ENCODE data around the gene DPCD. TPM values are rescaled to one million over a fixed set of nuclear protein-coding genes. Genes with fewer than 3 reads are reported as not detected.

Gene DPCD
- total RNA-seq, result 10 to 100 TPM; 12.2 to 16.0 (median 13.5) TPM

DNA sequence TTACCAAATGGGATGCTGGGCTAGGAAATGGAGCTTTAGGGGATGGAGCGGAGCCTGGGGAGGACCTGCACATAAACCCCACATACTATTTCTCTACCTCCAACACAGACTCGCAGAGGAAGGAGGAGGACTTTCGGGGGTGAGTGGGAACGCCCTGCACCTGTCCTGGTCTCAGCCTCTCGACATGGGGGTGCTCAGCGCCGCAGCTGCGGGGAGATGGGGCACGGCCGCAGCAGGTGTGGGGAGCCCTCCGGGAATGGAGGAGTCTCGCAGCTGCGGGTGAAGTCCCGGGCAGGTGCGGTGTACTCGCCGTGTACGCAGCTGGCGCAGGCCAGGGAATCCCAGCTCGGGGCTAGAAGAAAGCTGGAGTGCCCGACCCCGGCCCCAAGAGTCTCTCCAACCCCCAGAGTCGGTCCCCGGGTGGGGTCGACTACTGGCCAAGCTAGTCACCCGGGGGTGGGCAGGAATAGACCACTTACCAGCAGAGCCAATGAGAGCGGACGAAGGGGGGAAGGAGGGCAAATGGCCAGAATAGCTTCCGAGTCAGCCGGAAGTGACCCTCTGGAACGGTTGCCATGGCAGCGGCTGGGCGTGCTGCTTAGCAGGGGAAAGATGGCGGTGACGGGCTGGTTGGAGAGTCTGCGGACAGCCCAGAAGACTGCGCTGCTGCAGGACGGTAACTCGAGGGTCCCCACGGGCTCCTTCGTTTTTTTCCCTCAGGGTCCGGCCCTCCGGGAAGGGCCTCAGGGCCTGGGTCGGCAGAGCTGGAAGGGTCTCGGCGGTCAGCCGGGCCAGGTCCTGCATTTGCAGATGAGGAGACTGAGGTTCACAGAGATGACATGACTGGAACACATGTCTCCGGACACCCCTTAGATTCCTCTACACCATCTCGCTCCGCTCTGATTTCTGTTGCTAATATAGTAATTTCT, at the start of gene DPCD, which contains the start of gene POLL:
Gene DPCD, plus strand, starts transcription at position 597 of the 929 bp plus-strand sequence. Its CDS starts 16 bp downstream, at position 613.
Gene POLL, minus strand, starts transcription at position 533 of the 929 bp plus-strand sequence. CDS start 897 bp downstream, outside the sequence.
- TF ChIP-seq CTCF (IDR thresholded peaks at IDR 0.05; ENCODE audit: low read depth), result no peak

DNA sequence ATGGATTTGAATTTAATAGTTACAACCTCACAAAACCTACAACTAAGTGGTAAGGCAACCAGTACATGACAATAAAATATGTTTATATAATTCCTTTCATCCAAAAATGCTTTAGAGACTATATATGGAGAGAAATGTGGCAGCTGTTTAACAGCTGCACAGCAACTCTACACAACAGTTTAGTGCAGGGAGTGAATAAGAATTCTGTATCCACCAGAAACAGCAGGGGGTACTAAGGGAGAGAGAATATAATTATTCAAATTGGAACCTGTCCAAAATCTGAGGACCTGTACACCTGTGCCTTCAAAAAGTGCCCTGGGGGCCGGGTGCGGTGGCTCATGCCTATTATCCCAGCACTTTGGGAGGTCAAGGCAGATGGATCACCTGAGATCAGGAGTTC, 49.7 kb upstream of the DPCD start:
- no peak for TF ChIP-seq CTCF (IDR thresholded peaks at IDR 0.05; ENCODE audit: low read depth)

- TF ChIP-seq CTCF (IDR thresholded peaks at IDR 0.05; ENCODE audit: low read depth), result no peak
Measured at GRCh38 chr10:101545898-101546297, 42.2 kb upstream of the DPCD start.

GRCh38 chr10:101550965-101551364, 37.2 kb upstream of the DPCD start:
- TF ChIP-seq CTCF (IDR thresholded peaks at IDR 0.05; ENCODE audit: low read depth), result no peak

DNA sequence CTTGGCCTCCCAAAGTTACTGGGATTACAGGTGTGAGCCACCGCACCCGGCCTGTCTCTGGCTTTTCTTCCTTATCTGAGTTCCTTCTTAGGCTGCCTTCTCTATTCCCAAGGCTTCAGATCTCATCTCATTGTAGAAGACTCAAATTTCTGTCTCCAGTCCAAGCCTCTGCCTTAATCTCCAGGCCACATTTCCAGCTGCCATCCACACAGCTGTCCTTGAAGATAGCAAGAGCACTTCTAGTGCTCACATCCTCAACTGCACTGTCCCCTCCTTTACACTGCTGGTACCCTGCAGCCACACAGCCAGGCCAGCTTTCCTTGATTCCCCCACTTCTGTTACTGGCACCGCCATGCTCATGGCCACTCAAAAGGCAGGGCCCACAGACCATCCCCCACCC, 35.7 kb upstream of the DPCD start:
- TF ChIP-seq CTCF (IDR thresholded peaks at IDR 0.05; ENCODE audit: low read depth), result no peak

- no peak for TF ChIP-seq CTCF (IDR thresholded peaks at IDR 0.05; ENCODE audit: low read depth)
Measured at GRCh38 chr10:101557541-101557940, 30.6 kb upstream of the DPCD start.

GRCh38 chr10:101558204-101558603, 29.9 kb upstream of the DPCD start:
- TF ChIP-seq CTCF (IDR thresholded peaks at IDR 0.05; ENCODE audit: low read depth), result no peak
